ENCODE results near the gene DCANP1.

The DCANP1 gene

GRCh38 chr5:135435467-135436330 is 11.4 kb downstream of the DCANP1 start:
- Histone ChIP-seq H3K79me2 (ENCODE audit: low read length) (no peaks in the 10 kb centered on the region), H3K27ac (ENCODE audit: low read length) (no peak overlapping the region), H2AFZ (ENCODE audit: low read depth, low read length) (no peak overlapping the region), H3K36me3 (replicated peaks; ENCODE audit: low read depth, low read length) (no peaks in the 10 kb centered on the region), H3K27me3 (ENCODE audit: low read depth, low read length) (peaks cover 20% of the 10 kb centered on the region), H3K4me3 (ENCODE audit: low read length) (no peak overlapping the region), H3K4me2 (ENCODE audit: low read length) (no peak overlapping the region), H3K4me1 (ENCODE audit: low read length) (peaks cover 30% of the 10 kb centered on the region), H3K9ac (ENCODE audit: low read length) (no peak overlapping the region), H3K9me3 (ENCODE audit: insufficient read depth, low read length) (no peaks in the 10 kb centered on the region), H4K20me1 (ENCODE audit: insufficient read depth, low read length) (no peaks in the 10 kb centered on the region)
- TF ChIP-seq CTCF (IDR thresholded peaks at IDR 0.05; ENCODE audit: low read depth, low read length) (no peak), EZH2phosphoT487 (IDR thresholded peaks at IDR 0.05; ENCODE audit: low read depth) (no peak)

GRCh38 chr5:135434591-135435466 is 12.3 kb downstream of the DCANP1 start:
- Histone ChIP-seq H3K79me2 (ENCODE audit: low read length) (no peaks in the 10 kb centered on the region), H3K27ac (ENCODE audit: low read length) (no peak overlapping the region), H3K9ac (ENCODE audit: low read length) (no peak overlapping the region), H3K27me3 (ENCODE audit: low read depth, low read length) (peaks cover 20% of the 10 kb centered on the region), H3K9me3 (ENCODE audit: insufficient read depth, low read length) (no peaks in the 10 kb centered on the region), H4K20me1 (ENCODE audit: insufficient read depth, low read length) (no peaks in the 10 kb centered on the region), H3K4me1 (ENCODE audit: low read length) (peaks cover 30% of the 10 kb centered on the region), H3K4me2 (ENCODE audit: low read length) (no peak overlapping the region), H2AFZ (ENCODE audit: low read depth, low read length) (no peak overlapping the region), H3K4me3 (ENCODE audit: low read length) (no peak overlapping the region), H3K36me3 (replicated peaks; ENCODE audit: low read depth, low read length) (no peaks in the 10 kb centered on the region)
- TF ChIP-seq CTCF (IDR thresholded peaks at IDR 0.05; ENCODE audit: low read depth, low read length) (no peak), EZH2phosphoT487 (IDR thresholded peaks at IDR 0.05; ENCODE audit: low read depth) (no peak)

- peaks cover 20% of the 10 kb centered on the region for H3K27me3 ChIP-seq (ENCODE audit: low read depth, low read length)
- no peak overlapping the region for H3K27ac ChIP-seq (ENCODE audit: low read length)
- TF ChIP-seq CTCF (IDR thresholded peaks at IDR 0.05; ENCODE audit: low read depth, low read length) (no peak), EZH2phosphoT487 (IDR thresholded peaks at IDR 0.05; ENCODE audit: low read depth) (no peak)
Observed at GRCh38 chr5:135433681-135434426, 13.3 kb downstream of the DCANP1 start.

More at GRCh38 chr5:135433681-135434426, 13.3 kb downstream of the DCANP1 start:
- Histone ChIP-seq H3K4me3 (ENCODE audit: low read length) (no peak overlapping the region), H3K4me2 (ENCODE audit: low read length) (no peak overlapping the region), H3K4me1 (ENCODE audit: low read length) (peaks cover 25% of the 10 kb centered on the region), H3K9ac (ENCODE audit: low read length) (no peak overlapping the region), H3K79me2 (ENCODE audit: low read length) (no peaks in the 10 kb centered on the region), H4K20me1 (ENCODE audit: insufficient read depth, low read length) (no peaks in the 10 kb centered on the region), H3K9me3 (ENCODE audit: insufficient read depth, low read length) (no peaks in the 10 kb centered on the region), H2AFZ (ENCODE audit: low read depth, low read length) (no peak overlapping the region), H3K36me3 (replicated peaks; ENCODE audit: low read depth, low read length) (no peaks in the 10 kb centered on the region)
